ENCODE results near the gene HMGXB3.

The HMGXB3 gene

GRCh38 chr5:150053713-150054392 is 53.3 kb downstream of the HMGXB3 start:
- no peak for DNase-seq (ENCODE audit: low read depth in 2 of 2)

- no peak for DNase-seq (ENCODE audit: low read depth in 2 of 2)
Observed at GRCh38 chr5:150054569-150054968, 54.0 kb downstream of the HMGXB3 start.

- no peak for DNase-seq (ENCODE audit: low read depth in 2 of 2)
Observed at GRCh38 chr5:150055326-150056074, 55.0 kb downstream of the HMGXB3 start.

- DNase-seq (ENCODE audit: low read depth in 2 of 2), result no peak
Observed at GRCh38 chr5:150056075-150056443, 55.5 kb downstream of the HMGXB3 start.

DNA sequence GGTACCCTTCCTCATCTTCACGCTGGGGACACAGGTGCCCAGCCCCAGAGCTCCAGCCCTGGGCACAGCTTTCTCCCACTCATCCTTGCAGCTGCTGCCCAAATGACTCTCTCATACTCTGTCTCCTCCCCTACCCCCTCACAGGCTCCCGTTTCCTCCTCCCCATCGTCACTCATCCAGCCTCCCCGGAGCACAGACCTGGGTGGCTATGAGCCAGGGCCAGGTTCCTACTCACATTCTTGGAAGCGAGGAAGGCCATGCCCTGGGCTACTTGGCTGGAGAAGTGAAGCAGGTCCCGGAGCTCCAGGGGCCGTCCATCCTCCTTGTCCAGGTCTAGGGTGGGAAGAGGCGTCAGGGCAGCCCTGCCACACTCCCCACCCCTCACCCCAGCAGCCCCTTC is 56.5 kb downstream of the HMGXB3 start:
- DNase-seq (ENCODE audit: low read depth in 2 of 2), result no peak

- DNase-seq (ENCODE audit: low read depth in 2 of 2), result no peak
Observed at GRCh38 chr5:150057511-150057910, 57.0 kb downstream of the HMGXB3 start.

GRCh38 chr5:150057996-150058395 is 57.5 kb downstream of the HMGXB3 start:
- no peak for DNase-seq (ENCODE audit: low read depth in 2 of 2)

DNA sequence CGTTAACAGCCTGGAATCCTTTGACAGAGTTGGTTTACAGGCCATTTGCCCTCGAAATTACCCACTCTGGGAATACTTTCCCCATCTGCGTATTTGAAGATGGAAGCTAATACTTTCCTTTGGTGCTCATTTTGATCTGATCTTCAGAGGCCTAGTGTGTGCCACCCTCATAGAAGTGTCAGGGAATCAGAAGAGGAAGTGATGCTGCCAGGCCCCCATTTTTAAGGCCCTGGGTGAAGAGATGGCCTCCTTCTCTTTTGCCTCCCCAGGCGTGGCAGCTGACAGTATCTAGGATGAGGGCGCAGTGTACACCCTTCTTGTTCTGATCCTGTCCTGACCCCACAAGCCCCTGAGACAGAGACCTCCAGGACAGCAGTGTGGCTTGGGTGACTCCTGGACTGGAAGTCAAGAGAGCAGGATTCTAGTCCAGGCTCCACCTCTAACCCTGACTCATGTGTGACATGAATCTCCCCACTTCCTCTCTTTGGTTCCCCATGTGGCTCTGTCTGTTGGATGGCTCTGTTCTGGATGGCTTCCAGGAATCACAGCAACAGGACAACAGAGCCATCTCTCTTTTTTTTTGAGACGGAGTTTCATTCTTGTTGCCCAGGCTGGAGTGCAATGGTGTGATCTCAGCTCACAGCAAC is 58.1 kb downstream of the HMGXB3 start:
- DNase-seq (ENCODE audit: low read depth in 2 of 2), result no peak

DNA sequence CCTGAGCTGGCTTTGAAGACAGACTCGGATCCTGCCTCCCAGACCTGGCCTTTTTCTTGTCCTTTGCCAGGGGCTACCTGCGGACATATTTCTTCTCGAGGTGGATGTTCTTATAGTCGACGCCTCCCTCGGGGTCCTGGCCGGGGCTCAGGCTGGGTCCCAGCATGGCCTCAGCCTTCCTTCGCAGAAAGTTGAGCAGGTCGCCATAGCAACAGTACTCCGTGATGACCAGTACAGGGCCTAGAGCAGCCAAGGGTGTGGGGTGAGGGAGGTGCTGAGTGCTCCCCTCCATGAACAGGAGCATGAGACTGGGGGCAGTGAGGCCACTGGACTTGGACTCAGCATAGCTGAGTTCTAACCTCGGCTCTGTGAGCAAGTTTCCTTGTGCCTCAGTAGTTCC is 59.1 kb downstream of the HMGXB3 start:
- no peak for DNase-seq (ENCODE audit: low read depth in 2 of 2)

GRCh38 chr5:150060471-150060870 is 59.9 kb downstream of the HMGXB3 start:
- DNase-seq (ENCODE audit: low read depth in 2 of 2), result no peak

DNA sequence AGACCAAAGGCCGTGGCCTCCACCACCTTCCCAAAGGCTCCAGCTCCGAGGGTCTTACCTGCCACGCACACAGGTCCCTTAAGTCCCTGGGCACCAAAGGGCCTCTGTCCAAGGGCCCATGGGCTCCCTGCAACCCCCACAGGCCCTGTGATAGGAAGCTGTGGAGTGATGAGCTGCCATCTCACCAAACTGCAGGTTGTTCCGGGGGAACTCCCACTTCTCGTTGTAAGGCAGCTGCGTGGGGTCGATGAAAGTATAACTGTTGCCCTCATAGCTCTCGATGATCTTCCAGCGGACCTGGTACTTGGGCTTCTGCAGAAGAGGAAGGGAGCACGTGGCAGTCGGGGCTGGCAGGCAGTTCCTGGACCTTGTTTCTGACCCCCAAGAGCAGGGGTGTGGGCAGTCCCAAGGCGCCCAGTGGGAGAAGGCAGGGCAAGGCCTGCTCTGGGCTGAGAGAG is 61.0 kb downstream of the HMGXB3 start:
- DNase-seq (ENCODE audit: low read depth in 2 of 2), result no peak

GRCh38 chr5:150062216-150062922 is 61.8 kb downstream of the HMGXB3 start:
- no peak for DNase-seq (ENCODE audit: low read depth in 2 of 2)

DNA sequence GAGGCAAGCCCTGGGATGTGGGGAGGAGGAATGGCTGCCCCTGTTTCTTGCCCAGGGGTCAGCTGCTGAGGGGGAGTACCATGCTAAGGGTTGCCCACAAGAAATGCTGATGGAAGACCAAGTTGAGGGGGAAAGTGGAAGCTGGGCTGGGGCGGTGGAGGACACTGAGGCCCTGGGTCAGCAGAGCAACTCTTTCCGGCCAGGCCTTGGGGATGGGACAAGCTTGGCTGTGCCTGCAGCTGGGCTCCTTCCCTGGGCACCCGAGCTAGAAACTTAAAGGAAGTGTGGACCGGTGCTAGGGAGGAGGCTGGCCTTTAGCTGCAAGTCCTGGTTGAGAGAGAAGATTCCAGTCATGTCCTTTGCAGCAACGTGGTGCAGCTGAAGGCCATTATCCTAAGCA is 63.1 kb downstream of the HMGXB3 start:
- DNase-seq (ENCODE audit: low read depth in 2 of 2), result no peak

- no peak for DNase-seq (ENCODE audit: low read depth in 2 of 2)
Observed at GRCh38 chr5:150064681-150065220, 64.2 kb downstream of the HMGXB3 start.

- no peak for DNase-seq (ENCODE audit: low read depth in 2 of 2)
Observed at GRCh38 chr5:150065346-150065745, 64.8 kb downstream of the HMGXB3 start.

DNA sequence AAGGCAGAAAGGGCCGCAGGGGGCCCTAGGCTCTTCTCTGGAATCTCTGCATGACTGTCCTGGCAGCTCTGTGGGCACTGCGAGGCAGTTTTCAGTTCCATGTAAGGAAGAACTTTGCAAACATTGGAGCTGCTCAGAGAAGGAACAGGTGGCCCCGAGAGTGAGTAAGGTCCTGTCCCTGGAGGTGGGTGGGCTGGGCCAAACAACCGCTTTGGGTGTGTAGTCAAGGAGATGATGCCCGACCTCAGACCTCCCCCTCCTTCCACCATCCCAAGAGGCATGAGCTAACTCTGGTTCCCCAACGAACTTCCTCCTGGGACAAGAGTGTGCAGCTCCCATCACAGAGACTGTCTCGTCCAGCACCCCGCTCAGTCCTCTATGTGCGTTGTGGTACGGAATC is 65.3 kb downstream of the HMGXB3 start:
- DNase-seq (ENCODE audit: low read depth in 2 of 2), result no peak

GRCh38 chr5:150066436-150066835 is 65.9 kb downstream of the HMGXB3 start:
- no peak for DNase-seq (ENCODE audit: low read depth in 2 of 2)

DNA sequence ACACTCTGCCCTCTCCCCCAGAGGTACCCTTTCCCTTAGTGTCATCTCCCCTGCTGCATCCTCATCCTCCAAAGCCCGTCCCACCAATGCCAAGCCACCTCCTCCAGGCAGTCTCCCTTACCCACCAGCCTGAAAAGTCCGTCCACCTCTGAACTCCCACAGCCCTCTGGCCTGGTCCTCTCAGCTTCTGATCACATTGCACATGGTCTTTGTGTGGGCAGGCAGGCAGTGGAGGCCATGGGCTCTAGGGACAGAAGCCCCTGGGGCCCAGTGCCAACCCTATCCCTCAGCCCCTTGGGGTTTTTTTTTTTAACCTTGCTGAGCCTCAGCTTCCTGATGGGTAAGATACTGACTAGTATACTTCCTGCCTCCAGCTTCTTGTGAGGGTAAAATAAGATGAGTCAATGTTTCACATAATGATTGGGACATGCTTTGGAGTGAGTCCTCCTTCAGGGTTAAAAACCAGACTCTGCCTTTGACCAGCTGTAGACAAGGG is 66.4 kb downstream of the HMGXB3 start:
- no peak for DNase-seq (ENCODE audit: low read depth in 2 of 2)

DNA sequence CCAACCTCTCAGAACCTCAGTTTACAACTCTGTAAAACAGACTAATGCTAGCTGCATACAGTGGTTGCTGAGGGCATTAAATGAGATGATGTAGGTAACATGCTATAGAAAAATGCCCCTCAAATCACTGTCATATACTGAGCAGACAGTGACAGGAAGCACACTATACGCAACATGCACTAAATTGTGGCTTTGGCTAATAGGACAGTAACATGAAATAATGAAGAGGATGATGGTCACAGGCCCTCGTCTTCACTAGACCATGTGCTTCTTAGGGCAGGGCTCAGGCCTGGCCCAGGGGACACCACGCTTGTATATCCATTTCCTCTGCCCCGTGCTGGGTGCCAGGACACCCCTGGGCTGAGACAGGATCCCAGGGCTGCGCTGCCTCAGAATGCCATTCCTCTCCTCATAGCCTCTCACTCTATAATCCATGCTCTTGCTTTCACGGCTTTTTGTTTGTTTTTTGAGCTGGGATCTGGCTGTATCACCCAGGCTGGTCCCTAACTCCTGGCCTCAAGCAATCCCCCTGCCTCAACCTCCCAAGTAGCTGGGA is 66.9 kb downstream of the HMGXB3 start:
- DNase-seq (ENCODE audit: low read depth in 2 of 2), result no peak

GRCh38 chr5:150068071-150068470 is 67.5 kb downstream of the HMGXB3 start:
- no peak for DNase-seq (ENCODE audit: low read depth in 2 of 2)

DNA sequence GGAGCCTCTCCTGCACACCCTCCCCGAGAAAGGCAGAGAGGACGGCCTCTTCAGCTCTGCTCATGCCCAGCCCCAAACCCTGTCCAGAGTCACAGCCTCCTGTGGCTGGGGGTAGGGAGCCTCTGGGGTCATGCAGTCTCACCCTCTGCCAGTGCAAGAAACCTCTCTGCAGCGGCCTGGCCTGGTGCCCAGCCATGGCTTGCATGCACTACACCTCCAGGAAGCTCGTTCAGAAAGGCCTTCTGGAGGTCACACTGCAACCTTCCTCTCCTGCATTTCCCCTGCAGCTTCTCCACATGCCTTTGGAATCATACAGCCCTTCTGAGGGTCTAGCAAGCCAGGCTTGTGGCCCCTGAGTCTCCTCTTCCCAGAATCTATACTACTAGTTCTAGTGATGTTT is 67.9 kb downstream of the HMGXB3 start:
- DNase-seq (ENCODE audit: low read depth in 2 of 2), result no peak
